ENCODE results near the gene PRKCH.
A peak's percentile ranks its signal among the peaks of the same experiment; 100 is the strongest.

PRKCH gene

DNA sequence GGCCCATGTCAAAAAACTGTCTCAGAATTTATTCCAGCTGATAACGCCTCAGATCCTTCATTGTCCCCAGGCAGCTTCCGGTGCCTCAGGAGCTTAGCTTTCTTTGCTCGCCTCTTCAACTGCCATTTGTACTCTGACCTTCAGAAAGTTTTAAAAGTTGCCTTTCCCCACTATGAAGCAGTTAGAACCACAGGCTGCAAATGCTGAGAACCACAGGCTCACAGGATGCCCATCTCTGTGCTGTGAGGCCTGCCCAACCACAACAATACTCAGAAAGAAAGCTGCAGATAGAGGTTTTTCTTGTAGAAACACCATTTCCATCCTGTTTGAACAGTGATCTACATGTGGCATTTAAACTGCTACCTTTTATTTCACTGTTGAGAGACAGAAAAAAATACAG is 131.1 kb downstream of the PRKCH start:
- Histone ChIP-seq H4K20me1 (ENCODE audit: insufficient read depth, low read length, poor library complexity, severe bottlenecking) (no peaks in the 10 kb centered on the region), H3K4me3 (ENCODE audit: low read length, poor library complexity, severe bottlenecking) (peak overlapping the region; percentile 56), H3K9me3 (ENCODE audit: insufficient read depth, low read depth, low read length) (no peaks in the 10 kb centered on the region), H2AFZ (ENCODE audit: low read length) (no peak overlapping the region), H3K9ac (ENCODE audit: low read depth, low read length, poor library complexity, severe bottlenecking) (peak overlapping the region; percentile 80), H3K79me2 (ENCODE audit: insufficient read depth, low read length) (peaks cover 68% of the 10 kb centered on the region), H3K27me3 (ENCODE audit: insufficient read depth, low read length, poor library complexity, severe bottlenecking) (no peaks in the 10 kb centered on the region), H3K4me1 (ENCODE audit: insufficient read depth, low read length, poor library complexity, severe bottlenecking) (peaks cover 90% of the 10 kb centered on the region), H3K36me3 (ENCODE audit: insufficient read depth, low read length) (peaks cover 58% of the 10 kb centered on the region), H3F3A (ENCODE audit: low read depth) (peaks cover 35% of the 10 kb centered on the region), H3K4me2 (ENCODE audit: low read depth, low read length, poor library complexity, severe bottlenecking) (peak overlapping the region; percentile 79), H3K9me2 (replicated peaks; ENCODE audit: low read depth, low read length) (no peaks in the 10 kb centered on the region)
- TF ChIP-seq CTCF (conservative IDR thresholded peaks at IDR 0.05; ENCODE audit: low read length) (no peak), EZH2phosphoT487 (IDR thresholded peaks at IDR 0.05; ENCODE audit: borderline replicate concordance) (no peak)

GRCh38 chr14:61453103-61453767 is 131.9 kb downstream of the PRKCH start:
- no peak for TF ChIP-seq EZH2phosphoT487 (IDR thresholded peaks at IDR 0.05; ENCODE audit: borderline replicate concordance)

GRCh38 chr14:61454545-61454944 is 133.2 kb downstream of the PRKCH start:
- H3F3A ChIP-seq (ENCODE audit: low read depth) = peaks cover 35% of the 10 kb centered on the region
- peak overlapping the region; percentile 12 for H3K4me3 ChIP-seq (ENCODE audit: low read length, poor library complexity, severe bottlenecking)
- H3K4me1 ChIP-seq (ENCODE audit: insufficient read depth, low read length, poor library complexity, severe bottlenecking) = peaks cover 69% of the 10 kb centered on the region
- H3K4me2 ChIP-seq (ENCODE audit: low read depth, low read length, poor library complexity, severe bottlenecking) = peak overlapping the region; percentile 79
- H3K9me3 ChIP-seq (ENCODE audit: insufficient read depth, low read depth, low read length) = no peaks in the 10 kb centered on the region
- no peaks in the 10 kb centered on the region for H4K20me1 ChIP-seq (ENCODE audit: insufficient read depth, low read length, poor library complexity, severe bottlenecking)
- no peak for TF ChIP-seq EZH2phosphoT487 (IDR thresholded peaks at IDR 0.05; ENCODE audit: borderline replicate concordance)
- no peak for TF ChIP-seq CTCF (conservative IDR thresholded peaks at IDR 0.05; ENCODE audit: low read length)
- H3K36me3 ChIP-seq (ENCODE audit: insufficient read depth, low read length) = peaks cover 79% of the 10 kb centered on the region
- H3K9me2 ChIP-seq (replicated peaks; ENCODE audit: low read depth, low read length) = no peaks in the 10 kb centered on the region
- no peak overlapping the region for H2AFZ ChIP-seq (ENCODE audit: low read length)
- no peaks in the 10 kb centered on the region for H3K27me3 ChIP-seq (ENCODE audit: insufficient read depth, low read length, poor library complexity, severe bottlenecking)
- H3K9ac ChIP-seq (ENCODE audit: low read depth, low read length, poor library complexity, severe bottlenecking) = peak overlapping the region; percentile 80
- peaks cover 54% of the 10 kb centered on the region for H3K79me2 ChIP-seq (ENCODE audit: insufficient read depth, low read length)

More at GRCh38 chr14:61453103-61453767, 131.9 kb downstream of the PRKCH start:
- Histone ChIP-seq H3K79me2 (ENCODE audit: insufficient read depth, low read length) (peaks cover 63% of the 10 kb centered on the region), H3K9ac (ENCODE audit: low read depth, low read length, poor library complexity, severe bottlenecking) (peak overlapping the region; percentile 80), H3K27me3 (ENCODE audit: insufficient read depth, low read length, poor library complexity, severe bottlenecking) (no peaks in the 10 kb centered on the region), H2AFZ (ENCODE audit: low read length) (no peak overlapping the region), H3K36me3 (ENCODE audit: insufficient read depth, low read length) (peaks cover 65% of the 10 kb centered on the region), H3K9me3 (ENCODE audit: insufficient read depth, low read depth, low read length) (no peaks in the 10 kb centered on the region), H3K4me1 (ENCODE audit: insufficient read depth, low read length, poor library complexity, severe bottlenecking) (peaks cover 82% of the 10 kb centered on the region), H3K4me2 (ENCODE audit: low read depth, low read length, poor library complexity, severe bottlenecking) (peak overlapping the region; percentile 79), H4K20me1 (ENCODE audit: insufficient read depth, low read length, poor library complexity, severe bottlenecking) (no peaks in the 10 kb centered on the region), H3F3A (ENCODE audit: low read depth) (peaks cover 35% of the 10 kb centered on the region), H3K4me3 (ENCODE audit: low read length, poor library complexity, severe bottlenecking) (peak overlapping the region; percentile 56), H3K9me2 (replicated peaks; ENCODE audit: low read depth, low read length) (no peaks in the 10 kb centered on the region)

DNA sequence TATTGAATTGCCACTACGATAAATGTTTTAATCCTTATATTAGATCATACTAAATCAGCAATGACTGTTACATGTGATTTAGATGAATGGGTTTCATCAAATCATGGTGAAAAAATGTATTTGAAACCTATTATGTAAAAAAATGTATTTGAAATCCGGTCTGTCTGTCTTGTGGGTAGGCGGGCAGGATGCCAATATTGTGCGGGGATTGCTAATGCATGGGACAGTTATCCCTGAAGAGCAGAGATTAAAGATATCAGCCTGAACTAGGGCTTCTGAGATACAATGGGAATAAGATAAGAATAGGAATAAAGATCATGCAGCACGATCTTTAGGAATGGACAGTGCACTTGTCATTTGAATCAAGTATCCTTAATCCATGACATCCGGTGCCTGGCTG is 134.0 kb downstream of the PRKCH start:
- H3K36me3 ChIP-seq (ENCODE audit: insufficient read depth, low read length) = peaks cover 79% of the 10 kb centered on the region
- H3K79me2 ChIP-seq (ENCODE audit: insufficient read depth, low read length) = peaks cover 49% of the 10 kb centered on the region

More for the DNA sequence above, 134.0 kb downstream of the PRKCH start:
- no peak overlapping the region for H3K4me3 ChIP-seq (ENCODE audit: low read length, poor library complexity, severe bottlenecking)
- H3K9ac ChIP-seq (ENCODE audit: low read depth, low read length, poor library complexity, severe bottlenecking) = peak overlapping the region; percentile 2
- no peak overlapping the region for H2AFZ ChIP-seq (ENCODE audit: low read length)
- H4K20me1 ChIP-seq (ENCODE audit: insufficient read depth, low read length, poor library complexity, severe bottlenecking) = no peaks in the 10 kb centered on the region
- no peaks in the 10 kb centered on the region for H3K27me3 ChIP-seq (ENCODE audit: insufficient read depth, low read length, poor library complexity, severe bottlenecking)
- no peaks in the 10 kb centered on the region for H3K9me3 ChIP-seq (ENCODE audit: insufficient read depth, low read depth, low read length)
- H3K4me1 ChIP-seq (ENCODE audit: insufficient read depth, low read length, poor library complexity, severe bottlenecking) = peaks cover 61% of the 10 kb centered on the region
- H3K4me2 ChIP-seq (ENCODE audit: low read depth, low read length, poor library complexity, severe bottlenecking) = no peak overlapping the region
- H3F3A ChIP-seq (ENCODE audit: low read depth) = peaks cover 35% of the 10 kb centered on the region
- no peaks in the 10 kb centered on the region for H3K9me2 ChIP-seq (replicated peaks; ENCODE audit: low read depth, low read length)
- TF ChIP-seq EZH2phosphoT487 (IDR thresholded peaks at IDR 0.05; ENCODE audit: borderline replicate concordance) = no peak
- TF ChIP-seq CTCF (conservative IDR thresholded peaks at IDR 0.05; ENCODE audit: low read length) = no peak

Measured in Loucy (cell line).